GM18909 (cell line): Measurements from ENCODE around the gene CARD6.
"Not testable (repeated sequence)": the region's sequence is repeated elsewhere in the genome, so short reads cannot be mapped to it uniquely, and the experiment has no call there.

Source experiments
- ATAC-seq: cut with Tn5 transposase; IDR thresholded peaks from one replicate; pipeline ENCODE4 v1.9.1; 2021; ENCODE audit warnings: mild to moderate bottlenecking; ENCODE audit not compliant: unreplicated experiment, poor library complexity

The CARD6 gene, protein sequence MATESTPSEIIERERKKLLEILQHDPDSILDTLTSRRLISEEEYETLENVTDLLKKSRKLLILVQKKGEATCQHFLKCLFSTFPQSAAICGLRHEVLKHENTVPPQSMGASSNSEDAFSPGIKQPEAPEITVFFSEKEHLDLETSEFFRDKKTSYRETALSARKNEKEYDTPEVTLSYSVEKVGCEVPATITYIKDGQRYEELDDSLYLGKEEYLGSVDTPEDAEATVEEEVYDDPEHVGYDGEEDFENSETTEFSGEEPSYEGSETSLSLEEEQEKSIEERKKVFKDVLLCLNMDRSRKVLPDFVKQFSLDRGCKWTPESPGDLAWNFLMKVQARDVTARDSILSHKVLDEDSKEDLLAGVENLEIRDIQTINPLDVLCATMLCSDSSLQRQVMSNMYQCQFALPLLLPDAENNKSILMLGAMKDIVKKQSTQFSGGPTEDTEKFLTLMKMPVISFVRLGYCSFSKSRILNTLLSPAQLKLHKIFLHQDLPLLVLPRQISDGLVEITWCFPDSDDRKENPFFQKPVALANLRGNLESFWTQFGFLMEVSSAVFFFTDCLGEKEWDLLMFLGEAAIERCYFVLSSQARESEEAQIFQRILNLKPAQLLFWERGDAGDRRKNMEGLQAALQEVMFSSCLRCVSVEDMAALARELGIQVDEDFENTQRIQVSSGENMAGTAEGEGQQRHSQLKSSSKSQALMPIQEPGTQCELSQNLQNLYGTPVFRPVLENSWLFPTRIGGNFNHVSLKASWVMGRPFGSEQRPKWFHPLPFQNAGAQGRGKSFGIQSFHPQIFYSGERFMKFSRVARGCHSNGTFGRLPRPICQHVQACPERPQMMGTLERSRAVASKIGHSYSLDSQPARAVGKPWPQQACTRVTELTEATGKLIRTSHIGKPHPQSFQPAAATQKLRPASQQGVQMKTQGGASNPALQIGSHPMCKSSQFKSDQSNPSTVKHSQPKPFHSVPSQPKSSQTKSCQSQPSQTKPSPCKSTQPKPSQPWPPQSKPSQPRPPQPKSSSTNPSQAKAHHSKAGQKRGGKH

DNA sequence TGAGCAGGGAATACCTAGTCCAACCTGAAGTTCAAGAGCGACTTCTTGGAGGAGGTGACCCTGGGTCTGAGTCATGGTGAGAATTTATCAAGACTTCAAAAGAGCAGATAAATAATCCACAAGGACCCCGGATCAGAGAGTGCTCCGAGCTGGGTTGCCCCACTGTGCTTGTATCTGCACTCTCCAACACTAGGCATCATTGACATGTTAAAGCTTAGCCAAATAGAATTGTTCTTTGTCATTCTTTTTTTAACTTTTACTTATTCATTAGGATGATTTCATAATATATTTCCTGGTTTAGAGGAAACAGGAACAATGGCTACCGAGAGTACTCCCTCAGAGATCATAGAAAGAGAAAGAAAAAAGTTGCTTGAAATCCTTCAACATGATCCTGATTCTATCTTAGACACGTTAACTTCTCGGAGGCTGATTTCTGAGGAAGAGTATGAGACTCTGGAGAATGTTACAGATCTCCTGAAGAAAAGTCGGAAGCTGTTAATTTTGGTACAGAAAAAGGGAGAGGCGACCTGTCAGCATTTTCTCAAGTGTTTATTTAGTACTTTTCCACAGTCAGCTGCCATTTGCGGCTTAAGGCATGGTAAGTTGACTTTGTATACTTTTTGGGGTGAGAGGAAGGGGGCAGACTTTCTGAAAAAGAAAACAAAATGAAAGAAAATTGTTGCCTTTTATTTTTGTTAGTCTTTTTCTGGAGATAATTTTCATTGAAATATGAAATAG, at the start of gene CARD6:
CARD6 (plus strand) TSS at position 300 of the 738 bp plus-strand sequence; CDS start at position 316, 16 bp downstream.
- ATAC-seq: peak; percentile 55

DNA sequence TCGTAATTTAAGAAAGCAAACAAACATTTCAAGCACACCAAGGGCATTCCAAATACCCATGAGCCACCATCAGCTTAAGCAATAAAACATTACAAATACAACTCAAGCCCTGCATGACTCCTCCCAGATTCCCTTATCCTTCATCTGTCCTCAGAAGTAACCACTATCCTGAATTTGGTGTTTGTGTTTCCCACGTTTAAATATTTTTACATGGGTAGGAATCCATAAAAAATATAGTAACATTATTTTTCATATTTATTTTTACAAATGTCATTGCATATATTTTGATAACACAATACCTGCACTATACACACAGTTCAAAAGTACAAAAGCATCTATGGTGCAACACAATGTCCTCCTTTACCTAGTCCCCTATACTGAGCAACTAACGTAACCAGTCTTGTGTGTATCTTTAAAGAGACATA, 49.4 kb upstream of the CARD6 start:
- no peak for ATAC-seq

DNA sequence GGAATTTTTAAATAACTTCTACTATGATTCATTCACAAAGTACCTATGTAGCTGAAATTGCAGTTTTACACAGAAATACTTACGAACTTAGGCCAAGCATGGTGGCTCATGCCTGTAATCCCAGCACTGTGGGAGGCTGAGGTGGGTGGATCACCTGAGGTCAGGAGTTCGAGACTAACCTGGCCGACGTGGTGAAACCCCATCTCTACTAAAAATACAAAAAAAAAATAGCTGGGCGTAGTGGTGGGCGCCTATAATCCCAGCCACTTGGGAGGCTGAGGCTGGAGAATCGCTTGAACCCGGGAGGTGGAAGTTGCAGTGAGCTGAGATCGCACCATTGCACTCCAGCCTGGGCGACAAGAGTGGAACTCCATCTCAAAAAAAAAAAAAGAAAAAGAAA, 48.5 kb upstream of the CARD6 start:
- ATAC-seq: not testable (repeated sequence)

DNA sequence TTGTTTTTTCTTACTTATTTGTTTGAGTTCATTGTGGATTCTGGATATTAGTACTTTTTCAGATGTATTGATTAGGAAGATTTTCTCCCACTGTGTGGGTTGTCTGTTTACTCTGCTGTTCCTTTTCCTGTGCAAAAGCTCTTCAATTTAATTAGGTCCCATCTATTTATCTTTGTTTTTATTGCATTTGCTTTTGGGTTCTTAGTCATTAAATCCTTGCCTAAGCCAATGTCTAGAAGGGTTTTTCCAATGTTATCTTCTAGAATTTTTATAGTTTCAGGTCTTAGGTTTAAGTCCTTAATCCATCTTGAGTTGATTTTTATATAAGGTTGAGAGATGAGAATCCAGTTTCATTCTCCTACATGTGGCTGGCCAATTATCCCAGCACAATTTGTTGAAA, 46.8 kb upstream of the CARD6 start:
- not testable (repeated sequence) for ATAC-seq

DNA sequence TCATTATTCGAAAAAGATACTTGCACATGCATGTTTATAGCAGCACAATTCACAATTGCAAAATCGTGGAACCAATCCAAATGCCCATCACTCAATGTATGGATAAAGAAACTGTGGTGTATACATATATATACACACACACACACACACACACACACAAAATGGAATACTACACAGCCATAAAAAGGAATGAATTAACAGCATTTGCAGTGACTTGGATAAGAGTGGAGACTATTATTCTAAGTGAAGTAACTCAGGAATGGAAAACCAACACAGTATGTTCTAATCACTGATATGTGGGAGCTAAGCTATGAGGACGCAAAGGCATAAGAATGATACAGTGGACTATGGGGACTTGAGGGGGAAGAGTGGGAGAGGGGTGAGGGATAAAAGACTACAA, 46.3 kb upstream of the CARD6 start:
- not testable (repeated sequence) for ATAC-seq

DNA sequence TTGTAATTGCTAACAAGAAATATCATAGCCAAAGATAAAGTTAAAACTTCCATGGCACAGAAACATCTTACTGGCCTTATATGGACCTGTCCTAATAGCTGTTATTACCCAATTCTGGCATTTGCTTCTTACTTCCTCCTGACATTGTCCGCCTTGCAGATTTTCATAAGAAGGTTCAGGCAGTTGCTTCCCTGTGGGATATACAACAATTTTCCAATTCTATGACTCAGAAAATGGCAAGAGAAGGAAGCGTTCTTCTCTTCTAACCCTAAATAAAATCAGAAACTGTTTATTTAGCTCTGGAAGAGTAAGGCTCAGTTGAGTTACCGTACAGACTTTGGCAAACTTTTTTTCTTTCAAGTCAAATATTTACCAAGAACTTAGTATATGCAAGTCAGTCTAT, 44.7 kb upstream of the CARD6 start:
- ATAC-seq: no peak

DNA sequence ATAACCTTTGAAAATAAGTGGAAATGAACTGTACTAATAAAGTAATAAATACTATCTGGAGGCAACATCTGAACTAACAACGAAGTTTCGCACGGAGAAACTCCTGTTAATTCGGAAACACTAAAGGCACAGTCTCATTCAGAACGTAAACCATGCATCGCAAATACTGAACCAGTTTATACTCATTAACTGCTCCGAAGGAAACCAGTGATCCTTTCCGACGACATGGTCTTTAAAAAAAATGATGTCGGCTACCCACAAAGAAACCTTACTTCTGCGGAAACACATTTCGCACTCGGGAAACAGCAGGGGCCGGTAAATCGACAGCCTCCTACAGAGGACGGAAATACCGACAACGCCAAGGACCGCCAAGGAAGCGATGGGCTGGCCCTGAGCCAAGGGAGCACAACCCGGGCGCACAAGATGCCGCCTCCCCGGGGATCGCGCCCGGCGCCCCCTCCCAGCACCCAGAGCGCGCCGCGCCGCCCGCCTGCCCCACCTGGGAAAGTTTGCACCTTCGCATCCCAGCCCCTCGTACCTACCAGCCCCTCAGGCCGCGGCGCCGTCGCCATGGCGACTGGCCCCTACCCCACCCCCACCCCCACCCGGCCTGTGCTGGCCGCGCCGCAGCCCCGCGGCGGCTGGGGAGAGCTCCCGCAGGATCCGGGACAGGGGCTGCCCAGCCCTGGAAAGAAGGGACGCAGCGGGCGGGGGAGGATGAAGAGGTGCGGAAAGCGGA, 43.7 kb upstream of the CARD6 start:
- peak; percentile 45 for ATAC-seq

DNA sequence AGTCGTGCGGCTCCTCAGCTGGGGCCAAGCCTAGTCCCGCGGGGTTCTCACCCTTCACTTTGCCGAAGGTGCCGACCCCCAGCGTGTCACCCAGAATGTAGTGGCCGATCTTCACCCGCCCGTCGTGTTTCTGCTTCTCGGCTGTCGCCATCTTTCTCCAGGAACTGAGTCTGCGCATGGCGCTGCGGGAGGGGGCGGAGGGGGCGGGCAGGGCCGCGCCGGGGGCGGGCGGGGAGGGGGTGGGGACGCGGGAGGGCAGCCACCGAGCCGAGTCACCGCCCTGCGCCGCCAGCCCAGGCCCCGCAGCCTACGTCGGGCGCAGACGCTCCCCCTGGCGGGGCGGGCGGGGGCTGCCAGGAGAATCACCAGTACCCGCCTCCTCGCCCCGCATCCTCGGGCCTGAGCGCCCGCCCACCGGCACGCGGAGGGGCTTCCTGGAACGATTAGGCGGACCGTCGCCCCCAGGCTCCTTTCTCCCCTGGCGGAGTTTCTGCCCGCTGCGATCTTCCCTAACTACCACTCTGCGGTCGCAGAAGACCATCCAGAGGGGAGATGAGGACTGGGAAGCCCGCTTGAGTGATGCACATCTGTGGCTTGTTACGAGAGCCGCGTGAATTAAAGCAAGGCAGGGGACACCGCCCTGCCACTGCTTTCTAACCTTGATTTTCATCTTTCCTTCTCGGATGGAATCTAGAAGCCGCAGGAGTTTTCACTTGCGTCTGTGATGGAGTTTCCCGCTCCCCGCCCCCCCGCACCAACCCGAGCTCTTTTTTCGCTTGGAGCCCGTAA, 43.0 kb upstream of the CARD6 start, which contains the start of gene PRKAA1:
PRKAA1 (minus strand) TSS at position 363 of the 789 bp plus-strand sequence; CDS start at position 178, 185 bp downstream.
- peak; percentile 97 for ATAC-seq

DNA sequence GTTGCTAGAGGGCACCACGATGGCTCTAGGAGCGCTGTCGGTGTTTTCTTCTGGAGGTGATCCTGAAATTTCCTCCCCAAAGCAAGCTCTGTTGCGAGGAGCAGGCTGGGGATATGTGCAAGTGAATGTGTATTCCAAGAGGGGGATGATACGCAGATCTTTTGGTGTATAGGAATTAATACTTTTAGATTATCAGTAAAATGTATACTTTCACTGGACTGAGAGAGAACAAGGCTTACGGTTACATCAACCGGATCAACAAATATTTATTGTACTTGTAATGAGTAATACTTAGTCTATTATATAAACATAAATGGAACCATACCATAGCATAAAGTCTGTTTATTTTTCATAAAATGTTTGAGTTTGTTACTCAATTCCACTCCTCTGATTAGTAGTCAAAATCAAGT, 42.4 kb upstream of the CARD6 start:
- no peak for ATAC-seq

DNA sequence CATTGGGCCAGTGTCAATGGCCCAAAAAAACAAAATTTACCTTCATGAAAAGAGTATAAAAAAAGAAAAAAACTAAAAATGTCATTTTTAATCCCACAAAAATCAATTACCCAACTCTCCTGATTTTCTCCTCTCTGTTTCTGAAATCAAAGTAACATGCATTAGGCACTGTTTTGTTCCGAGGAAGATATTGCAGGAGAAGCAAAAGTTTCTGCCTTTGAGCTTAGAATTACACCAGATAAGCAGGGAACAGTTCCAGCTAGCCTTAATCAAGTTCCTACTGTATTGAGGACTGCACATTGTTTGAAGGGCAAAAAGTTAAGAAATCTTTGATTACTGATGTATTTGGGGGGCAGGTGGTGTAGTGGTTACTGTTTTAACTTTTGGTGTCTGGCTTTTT, 41.9 kb upstream of the CARD6 start:
- no peak for ATAC-seq

DNA sequence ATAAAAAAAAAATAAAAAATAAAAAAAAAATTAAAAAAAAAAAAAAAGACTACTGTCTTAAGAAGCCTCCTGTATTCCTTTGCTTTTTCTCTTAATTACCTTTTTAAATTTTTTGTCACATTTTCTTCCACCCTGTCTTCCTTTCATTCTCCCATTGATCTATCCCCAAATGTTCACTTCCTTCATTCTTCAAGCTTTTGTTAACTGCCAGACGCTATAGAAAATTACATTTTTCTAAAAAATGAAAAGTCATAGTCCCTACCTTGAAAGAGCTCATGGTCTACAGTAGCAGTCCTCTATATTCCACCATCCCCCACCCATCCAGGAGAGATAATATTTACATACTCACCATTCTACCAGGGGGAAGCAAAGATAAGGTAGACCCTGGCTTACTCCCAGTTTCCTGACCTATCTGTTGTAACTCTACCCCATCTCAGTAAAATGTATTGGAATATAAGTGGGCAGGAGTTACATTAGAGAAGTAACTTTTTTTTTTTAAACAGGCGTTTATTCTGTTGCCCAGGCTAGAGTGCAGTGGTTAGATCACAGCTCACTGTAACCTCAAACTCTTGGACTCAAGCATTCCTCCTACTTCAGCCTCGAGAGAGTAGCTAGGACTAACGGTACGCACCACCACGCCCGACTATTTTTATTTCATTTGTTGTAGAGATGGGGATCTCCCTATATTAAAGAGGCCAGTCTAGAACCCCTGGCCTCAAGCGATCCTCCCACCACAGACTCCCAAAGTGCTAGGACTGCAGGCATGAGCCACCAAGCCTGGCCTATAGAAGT, 39.2 kb upstream of the CARD6 start:
- no peak for ATAC-seq

DNA sequence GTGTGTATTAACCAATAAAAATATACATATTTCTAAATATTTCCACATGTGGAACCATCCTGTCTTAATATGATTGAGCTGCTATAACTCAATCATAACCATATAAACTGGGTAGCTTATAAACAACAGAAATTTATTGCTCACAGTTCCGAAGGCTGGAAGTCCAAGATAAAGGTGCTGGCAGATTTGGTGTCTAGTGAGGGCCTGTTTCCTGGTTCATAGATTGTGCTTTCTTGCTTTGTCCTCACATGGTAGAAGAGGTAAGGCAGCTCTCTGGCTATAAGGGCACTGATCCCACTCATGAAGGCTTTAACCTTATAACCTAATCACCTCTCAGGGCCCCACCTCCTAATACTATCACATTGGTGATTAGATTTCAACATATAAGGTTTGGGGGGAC, 29.0 kb upstream of the CARD6 start:
- ATAC-seq: no peak

DNA sequence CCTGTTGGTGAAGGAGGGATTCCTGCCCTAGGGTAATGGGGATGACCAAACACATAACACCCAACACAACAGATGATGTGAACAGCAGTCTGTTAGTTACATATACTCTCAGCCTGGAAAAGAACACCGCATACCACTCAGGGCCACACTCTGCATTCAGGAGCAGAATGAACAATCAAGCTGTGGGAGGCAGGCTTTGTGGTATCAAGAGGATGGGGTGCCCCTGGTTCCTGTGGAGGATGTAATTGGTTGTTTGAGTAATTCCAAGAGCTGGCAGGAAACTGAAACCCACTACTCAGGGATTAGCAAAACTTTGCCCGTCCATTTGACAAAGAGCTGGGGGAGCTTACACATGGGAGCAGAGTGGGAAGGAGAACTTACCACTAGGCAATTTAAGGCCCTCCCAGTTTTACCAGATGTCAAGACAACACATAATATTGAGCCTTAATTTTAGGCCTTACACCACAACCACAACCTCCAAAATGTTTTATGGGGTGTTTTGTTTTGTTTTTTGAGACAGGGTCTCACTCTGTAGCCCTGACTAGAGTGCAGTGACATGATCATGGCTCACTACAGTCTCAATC, 27.4 kb upstream of the CARD6 start:
- ATAC-seq: no peak

DNA sequence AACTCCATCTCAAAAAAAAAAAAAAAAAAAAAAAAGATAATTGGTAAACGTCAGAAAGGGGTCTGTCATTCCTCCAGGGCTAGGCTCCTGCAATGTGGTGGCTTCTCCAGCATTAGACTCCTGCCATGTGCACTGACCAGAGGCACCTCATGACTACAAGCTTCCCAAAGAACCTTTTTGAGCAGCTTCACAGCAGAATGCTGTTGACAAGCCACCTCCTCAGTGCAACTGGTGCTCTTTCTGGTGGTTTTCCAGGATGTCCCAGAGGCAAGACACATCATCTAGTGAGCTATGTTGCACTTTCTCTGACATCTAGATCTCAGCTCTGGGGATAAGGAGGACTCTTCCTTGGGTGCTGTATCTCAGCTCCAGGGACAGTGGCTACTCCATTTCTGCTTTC, 17.7 kb upstream of the CARD6 start:
- ATAC-seq: no peak

DNA sequence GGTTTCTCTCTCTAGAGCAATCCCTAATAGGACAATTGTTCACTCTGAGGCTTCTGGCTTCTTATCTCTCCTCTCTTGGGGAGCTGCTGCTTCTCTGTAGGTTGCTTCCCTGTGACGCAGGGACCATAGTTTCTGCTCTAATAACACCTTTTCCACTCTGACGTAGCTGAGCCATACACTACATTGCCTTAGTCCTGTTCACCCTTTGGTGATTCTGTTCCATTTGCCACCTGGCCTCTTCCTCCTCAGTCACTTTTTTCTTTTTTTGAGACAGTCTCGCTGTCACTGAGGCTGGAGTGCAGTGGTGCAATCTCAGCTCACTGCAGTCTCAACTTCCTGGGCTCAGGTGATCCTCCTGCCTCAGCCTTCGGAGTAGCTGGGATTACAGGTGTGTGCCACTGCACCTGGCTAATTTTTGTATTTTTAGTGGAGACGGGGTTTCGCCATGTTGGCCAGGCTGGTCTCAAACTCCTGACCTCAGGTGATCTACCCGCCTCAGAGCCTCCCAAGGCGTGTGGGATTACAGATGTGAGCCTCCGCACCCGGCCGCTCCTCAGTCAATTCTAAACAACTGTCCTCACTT, 15.6 kb upstream of the CARD6 start:
- not testable (repeated sequence) for ATAC-seq

DNA sequence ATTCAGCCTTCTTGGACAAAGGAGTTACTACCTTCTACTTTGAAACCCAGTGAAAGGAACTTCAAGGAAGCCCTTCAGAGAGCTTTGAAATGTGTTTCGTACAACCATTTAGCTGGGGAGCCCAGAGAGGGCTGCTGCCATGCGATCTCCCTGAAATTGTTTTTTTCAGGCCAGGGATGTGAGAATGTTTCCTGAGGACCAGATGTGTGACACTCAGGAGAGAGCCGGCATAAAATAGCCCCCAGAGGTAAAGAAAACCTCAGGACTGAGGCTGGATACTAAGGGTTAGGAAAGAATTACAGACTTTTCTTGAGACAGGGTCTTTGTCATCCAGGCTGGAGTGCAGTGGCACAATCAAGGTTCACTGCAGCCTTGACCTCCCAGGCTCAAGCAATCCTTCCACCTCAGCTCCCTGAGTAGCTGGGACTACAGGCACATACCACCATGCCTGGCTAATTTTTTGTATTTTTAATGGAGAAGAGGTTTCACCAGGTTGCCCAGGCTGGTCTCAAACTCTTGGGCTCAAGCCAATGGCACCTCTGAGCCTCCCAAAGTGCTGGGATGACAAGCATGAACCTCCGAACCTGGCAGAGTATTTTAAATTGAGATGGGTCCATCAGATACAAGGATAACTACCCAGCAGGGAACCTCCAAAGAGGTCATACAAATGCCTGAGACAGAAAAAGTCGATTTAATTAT, 14.5 kb upstream of the CARD6 start:
- no peak for ATAC-seq
